ENCODE measurements around the gene TNS1. TPM values are rescaled to one million over a fixed set of nuclear protein-coding genes. Genes with fewer than 3 reads are reported as not detected.

TNS1 gene
- total and polyA plus RNA-seq, 9 of the 15 experiments (the other 6 are each of a cell fraction or from before 2014, with no cell fraction given): 0.13 to 2.7 (median 0.77) TPM

- in situ Hi-C loops (cut with MboI) (no loop called here), intact Hi-C loops (cut with micrococcal nuclease) (loop anchor here (5.0 kb wide), 1 partner anchor 32 kb away; no protein-coding TSS in a partner anchor)
- H3K27me3 ChIP-seq (ENCODE audit: control insufficient read depth in 2 of 2, insufficient read depth in 2 of 2, low read length in 2 of 2): peaks cover 0 to 30% of the 10 kb centered on the region in 2 experiments; a peak in 1 of 5 replicates
- peaks cover 0 to 4% of the 10 kb centered on the region in 2 experiments; a peak in 1 of 5 replicates for H3K4me1 ChIP-seq (replicated peaks in 1 of 2; ENCODE audit: control insufficient read depth in 2 of 2, insufficient read depth in 2 of 2, low read length in 2 of 2)
- CTCF ChIA-PET (ENCODE audit: low intra/inter-chr PET ratio): no interaction called here
- H3K9me1 ChIP-seq (ENCODE audit: control insufficient read depth, insufficient read depth, low read length): no peaks in the 10 kb centered on the region
- H2AFZ ChIP-seq (ENCODE audit: low read depth, low read length): no peak overlapping the region
- TF ChIP-seq REST (IDR thresholded peaks at IDR 0.05; ENCODE audit: borderline replicate concordance): peak; percentile 31; the same call in 1 of the 2 replicates
- no peak for TF ChIP-seq REST (CRISPR knock-in tag; IDR thresholded peaks at IDR 0.05; ENCODE audit: low read depth)
- no peak for TF ChIP-seq JUN (IDR thresholded peaks at IDR 0.05; ENCODE audit: borderline replicate concordance, low read depth, low read length)
- TF ChIP-seq JUN (CRISPR knock-in tag; IDR thresholded peaks at IDR 0.05; ENCODE audit: borderline replicate concordance): no peak
- no peak for TF ChIP-seq ZBTB33 (CRISPR knock-in tag; IDR thresholded peaks at IDR 0.05)
- POLR2A ChIA-PET: no interaction called here
- no TSS peak for BruUV-seq (replicated peaks)
- H3K4me2 ChIP-seq (ENCODE audit: insufficient read depth, low read length): no peak overlapping the region
- H3K27ac ChIP-seq (ENCODE audit: extremely low read depth, low read depth, low read length): no peak overlapping the region
- no peak overlapping the region for H3K4me3 ChIP-seq
- under 1% methylated on average over 17 of the region's 17 CpGs for WGBS (ENCODE audit: insufficient coverage, low coverage, missing lambda C conversion rate)
- no peak for DNase-seq (ENCODE audit: extremely low read depth in 1 of 4, low spot score in 3 of 4)
- no peak for FAIRE-seq
- H3K36me3 ChIP-seq (ENCODE audit: control insufficient read depth, insufficient read depth, low read length): no peaks in the 10 kb centered on the region
- H3K9ac ChIP-seq (ENCODE audit: insufficient read depth in 1 of 2, low read depth in 2 of 2, low read length in 2 of 2): no peak overlapping the region
- H3K79me2 ChIP-seq (ENCODE audit: control insufficient read depth, insufficient read depth, low read length): no peaks in the 10 kb centered on the region
- no peaks in the 10 kb centered on the region for H4K20me1 ChIP-seq (replicated peaks; ENCODE audit: control insufficient read depth, insufficient read depth, low read length)
- no peak for ATAC-seq
- H3K9me3 ChIP-seq (replicated peaks; ENCODE audit: control insufficient read depth, insufficient read depth, low read depth, low read length): no peaks in the 10 kb centered on the region
Measured at GRCh38 chr2:218029366-218030360, 26.9 kb upstream of the TNS1 start.

Data from K562 (cell line).